Stimulated activated CD8-positive, alpha-beta memory T cell treated with anti-CD3 and anti-CD28 coated beads, Interleukin-15, amount 100 ng/mL, for 1 hour (primary cell): ENCODE data around the gene HELZ2.
"Not testable (repeated sequence)": the region's sequence is repeated elsewhere in the genome, so short reads cannot be mapped to it uniquely, and the experiment has no call there.

ENCODE experiments used
- DNase-seq: peaks from one replicate; pipeline ENCODE4 v3.0.0-alpha.2; 2020; ENCODE audit warnings: low read depth

Gene HELZ2, protein sequence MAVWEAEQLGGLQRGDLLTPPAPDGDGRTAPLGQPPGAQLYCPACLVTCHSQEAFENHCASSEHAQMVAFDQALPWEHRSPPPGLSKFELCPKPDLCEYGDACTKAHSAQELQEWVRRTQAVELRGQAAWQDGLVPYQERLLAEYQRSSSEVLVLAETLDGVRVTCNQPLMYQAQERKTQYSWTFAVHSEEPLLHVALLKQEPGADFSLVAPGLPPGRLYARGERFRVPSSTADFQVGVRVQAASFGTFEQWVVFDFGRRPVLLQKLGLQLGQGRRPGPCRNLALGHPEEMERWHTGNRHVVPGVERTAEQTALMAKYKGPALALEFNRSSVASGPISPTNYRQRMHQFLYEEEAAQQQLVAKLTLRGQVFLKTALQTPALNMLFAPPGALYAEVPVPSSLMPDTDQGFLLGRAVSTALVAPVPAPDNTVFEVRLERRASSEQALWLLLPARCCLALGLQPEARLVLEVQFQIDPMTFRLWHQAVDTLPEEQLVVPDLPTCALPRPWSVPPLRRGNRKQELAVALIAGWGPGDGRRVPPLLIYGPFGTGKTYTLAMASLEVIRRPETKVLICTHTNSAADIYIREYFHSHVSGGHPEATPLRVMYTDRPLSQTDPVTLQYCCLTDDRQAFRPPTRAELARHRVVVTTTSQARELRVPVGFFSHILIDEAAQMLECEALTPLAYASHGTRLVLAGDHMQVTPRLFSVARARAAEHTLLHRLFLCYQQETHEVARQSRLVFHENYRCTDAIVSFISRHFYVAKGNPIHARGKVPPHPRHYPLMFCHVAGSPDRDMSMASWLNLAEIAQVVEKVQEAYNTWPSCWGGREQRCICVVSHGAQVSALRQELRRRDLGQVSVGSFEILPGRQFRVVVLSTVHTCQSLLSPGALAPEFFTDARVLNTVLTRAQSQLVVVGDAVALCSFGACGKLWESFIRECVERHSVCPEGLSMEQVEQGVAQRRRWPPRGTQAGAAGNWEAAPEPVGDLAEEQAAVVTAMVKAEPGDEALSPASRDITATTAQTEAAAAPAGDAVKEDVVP (N-terminal part only)

DNA sequence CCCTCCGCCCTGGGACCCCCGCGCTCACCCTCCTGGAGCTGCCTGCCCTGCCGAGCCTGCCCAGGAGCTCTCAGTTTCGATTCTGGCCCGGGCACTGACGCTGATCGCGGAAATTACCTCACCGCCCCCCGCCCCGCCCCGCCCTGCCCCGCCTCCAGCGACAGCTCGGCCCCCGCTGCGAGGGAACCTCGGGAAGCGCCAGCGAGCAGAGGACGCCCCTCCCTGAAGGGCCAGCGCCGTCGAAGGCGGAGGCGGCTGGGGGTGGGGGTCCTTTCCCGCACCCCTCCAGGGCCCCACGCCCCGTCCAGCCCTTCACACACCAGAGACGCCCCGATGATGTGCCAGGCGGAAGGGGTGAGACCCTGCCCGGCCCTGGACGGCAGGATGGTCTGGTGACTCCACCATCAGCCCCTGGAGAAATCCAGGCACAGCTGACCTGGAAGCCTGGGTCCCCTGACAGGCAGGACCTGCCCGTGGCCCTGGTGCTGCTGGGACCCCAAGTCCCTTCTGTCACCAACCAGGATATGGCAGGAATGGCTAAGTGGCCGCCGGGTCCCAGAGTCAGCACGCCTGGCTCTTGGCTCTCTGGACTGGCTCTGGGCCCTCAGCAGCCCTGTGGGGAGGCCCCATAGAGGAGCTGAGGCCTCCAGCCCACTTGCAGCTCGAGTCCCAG, at the start of gene HELZ2:
TSS of gene HELZ2 (minus strand) at position 84 of the 673 bp plus-strand sequence. CDS start 1,854 bp downstream, outside the sequence.
- DNase-seq = peak; percentile 49

DNA sequence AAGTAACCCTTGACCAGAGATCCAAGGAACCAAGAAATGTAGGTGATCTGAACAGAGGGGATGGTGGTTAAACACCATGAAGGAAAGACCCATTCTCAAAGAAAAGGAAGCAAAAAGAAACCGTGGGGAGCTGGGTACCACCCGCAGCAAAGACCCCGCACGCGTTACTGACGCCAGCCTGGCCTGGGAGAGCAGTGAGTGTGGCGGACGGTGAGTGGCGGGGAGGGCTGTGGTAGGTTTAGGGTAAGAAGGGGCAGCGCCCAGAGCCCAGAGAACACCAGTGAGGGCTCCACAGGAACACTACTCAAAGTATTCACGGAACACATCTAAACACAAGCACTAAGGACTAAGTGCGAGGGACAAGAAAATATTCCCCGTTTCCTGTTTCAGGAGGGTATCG, 48.7 kb upstream of the HELZ2 start:
- DNase-seq = no peak

GRCh38 chr20:63622096-63622495, 48.1 kb upstream of the HELZ2 start:
- no peak for DNase-seq

- DNase-seq = no peak
These were observed 47.0 kb upstream of the HELZ2 start for GRCh38 chr20:63620991-63621390.

GRCh38 chr20:63619505-63619904, 45.5 kb upstream of the HELZ2 start:
- DNase-seq = no peak

GRCh38 chr20:63619086-63619485, 45.0 kb upstream of the HELZ2 start:
- no peak for DNase-seq

- DNase-seq = no peak
These were observed 44.4 kb upstream of the HELZ2 start for GRCh38 chr20:63618291-63618980.

GRCh38 chr20:63617876-63618265, 43.8 kb upstream of the HELZ2 start:
- DNase-seq = no peak

- no peak for DNase-seq
These were observed 43.2 kb upstream of the HELZ2 start for GRCh38 chr20:63617092-63617875.

DNA sequence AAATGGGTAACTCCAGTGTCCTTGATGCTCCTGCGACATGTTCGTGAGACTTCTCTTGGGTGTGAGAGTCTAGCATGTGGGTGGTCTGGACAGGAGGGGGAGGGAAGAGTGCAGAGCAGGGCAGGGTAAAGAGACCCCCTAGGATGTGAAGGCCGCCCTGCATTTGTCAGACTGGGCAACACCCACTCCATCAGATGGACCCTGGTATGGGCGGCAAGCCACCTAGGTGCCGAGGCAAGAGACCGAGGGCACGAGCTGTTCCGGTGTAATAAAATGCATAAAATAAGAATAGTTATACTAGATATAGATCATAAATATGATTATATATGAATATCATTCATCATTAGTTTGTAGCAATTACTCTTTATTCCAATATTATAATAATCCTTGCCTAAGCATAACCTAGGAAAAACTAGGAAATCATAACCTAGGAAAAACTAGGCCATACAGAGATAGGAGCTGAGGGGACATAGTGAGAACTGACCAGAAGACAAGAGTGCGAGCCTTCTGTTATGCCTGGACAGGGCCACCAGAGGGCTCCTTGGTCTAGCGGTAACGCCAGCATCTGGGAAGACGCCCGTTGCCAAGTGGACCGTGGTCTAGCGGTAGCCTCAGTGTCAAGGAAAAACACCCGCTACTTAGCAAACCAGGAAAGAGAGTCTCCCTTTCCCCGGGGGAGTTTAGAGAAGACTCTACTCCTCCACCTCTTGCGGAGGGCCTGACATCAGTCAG, 40.0 kb upstream of the HELZ2 start:
- DNase-seq = not testable (repeated sequence)

DNA sequence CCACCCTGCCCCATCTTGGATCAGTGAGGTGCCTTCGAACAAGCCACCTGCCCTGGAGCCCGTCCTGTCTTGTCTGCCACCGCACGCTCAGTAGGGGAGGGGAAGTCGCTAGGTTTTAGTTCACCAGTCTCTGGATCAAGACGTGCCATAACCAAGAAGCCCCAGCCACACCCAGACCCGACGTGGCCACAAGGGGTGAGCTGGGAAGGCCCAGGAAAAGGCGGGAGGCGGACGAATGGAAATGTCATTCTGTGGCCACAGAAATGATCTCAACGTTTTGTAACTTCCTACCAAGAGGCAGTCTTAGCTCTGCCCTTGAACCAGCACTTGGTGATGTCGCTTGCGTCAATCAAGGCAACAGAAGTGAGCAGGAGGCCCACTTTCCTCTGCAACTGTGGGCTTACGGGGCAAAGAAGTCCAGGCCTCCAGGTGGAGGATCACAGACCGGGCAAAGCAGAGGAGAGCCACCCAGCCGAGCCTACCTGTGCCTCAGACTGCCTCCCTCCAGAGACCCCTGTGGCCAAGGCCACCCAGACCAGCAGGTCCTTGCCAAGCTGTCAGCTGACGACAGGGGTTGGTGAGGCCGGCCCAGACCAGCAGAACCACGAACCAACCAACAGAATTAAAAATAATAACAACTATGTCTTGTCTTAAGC, 38.4 kb upstream of the HELZ2 start:
- DNase-seq = no peak

- no peak for DNase-seq
These were observed 37.6 kb upstream of the HELZ2 start for GRCh38 chr20:63611646-63612045.

DNA sequence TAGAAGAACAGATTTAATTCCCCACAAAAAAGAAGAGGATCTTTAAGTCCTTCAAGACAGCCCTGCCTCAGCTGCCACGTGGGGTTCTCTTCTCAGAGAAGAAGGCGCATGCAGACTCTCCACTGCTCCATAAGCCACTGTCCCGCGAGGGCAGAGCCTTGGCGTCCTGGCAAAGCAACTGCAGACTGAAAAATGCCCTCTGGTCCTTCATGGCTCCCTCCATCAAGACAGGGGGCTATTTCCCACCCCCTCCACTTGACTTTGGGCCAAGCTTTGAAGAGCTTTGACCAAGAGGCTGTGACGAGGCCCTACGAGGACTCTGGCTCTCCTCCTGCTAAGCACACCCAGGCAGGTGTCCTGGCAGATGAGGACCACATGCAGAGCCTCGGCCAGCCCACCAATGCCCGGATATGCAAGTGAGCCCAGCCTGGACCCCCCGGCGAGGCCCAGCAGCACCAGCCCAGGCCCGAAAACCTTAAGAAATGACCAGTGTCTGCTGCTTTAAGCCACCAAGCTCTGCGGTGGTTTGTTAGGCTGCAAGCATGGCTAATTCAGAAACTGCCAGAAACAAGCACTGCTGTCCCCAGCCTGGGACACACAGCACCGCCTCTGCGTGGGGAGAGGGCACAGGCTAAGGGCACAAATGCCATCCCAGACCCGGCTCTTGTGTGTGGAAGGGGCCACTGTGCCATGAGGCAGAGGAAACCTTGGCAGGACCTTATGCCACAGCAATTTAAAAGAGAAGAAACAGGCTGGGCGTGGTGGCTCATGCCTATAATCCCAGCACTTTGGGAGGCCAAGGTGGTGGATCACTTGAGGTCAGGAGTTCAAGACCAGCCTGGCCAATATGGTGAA, 36.8 kb upstream of the HELZ2 start:
- DNase-seq = no peak

GRCh38 chr20:63606686-63607085, 32.6 kb upstream of the HELZ2 start:
- no peak for DNase-seq

DNA sequence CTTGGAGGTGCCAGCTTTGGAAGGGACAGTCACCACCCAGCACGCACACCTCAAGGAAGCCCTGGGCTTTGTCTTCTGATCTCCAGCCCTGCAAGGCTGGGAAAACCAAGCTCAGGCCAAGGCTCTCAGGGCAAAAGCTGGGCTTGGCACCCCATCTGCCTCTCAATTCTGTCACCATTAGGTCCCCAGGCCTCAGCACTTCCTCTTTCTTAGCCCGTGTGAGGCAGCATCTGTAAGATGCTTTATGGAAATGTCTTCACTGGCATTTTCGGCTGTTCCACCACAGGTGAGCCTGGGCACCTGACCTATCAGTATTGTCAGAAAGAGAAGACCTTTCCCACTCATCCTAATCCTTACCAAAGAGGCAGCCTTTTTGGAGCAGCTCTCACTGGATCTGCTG, 28.3 kb upstream of the HELZ2 start:
- DNase-seq = no peak

GRCh38 chr20:63601679-63602078, 27.6 kb upstream of the HELZ2 start:
- not testable (repeated sequence) for DNase-seq

GRCh38 chr20:63599396-63600050, 25.5 kb upstream of the HELZ2 start:
- DNase-seq = no peak
